DND-41 (cell line): ENCODE measurements around the gene DNAH7.

Experiments used
- ATAC-seq: fragments of 200-7000 bp; cut with Tn5 transposase; 3 replicates; pipeline ENCODE4 v1.9.1; 2021; ENCODE audit warnings: low read depth; ENCODE audit not compliant: insufficient read depth
- DNase-seq: peaks from one replicate; pipeline ENCODE4 v3.0.0-alpha.2; 2020
- H2AFZ ChIP-seq: 2 replicates; pipeline ENCODE4 v1.6.0; 2012; ENCODE audit warnings: low read depth, low read length
- H3K27ac ChIP-seq: 2 replicates; pipeline ENCODE4 v1.5.1; 2012; ENCODE audit warnings: low read length, inconsistent platforms
- H3K27me3 ChIP-seq: fragments of 200-600 bp; sonication (generic); 2 replicates; pipeline ENCODE4 v1.6.0; 2012; ENCODE audit warnings: low read length, mild to moderate bottlenecking, inconsistent platforms; ENCODE audit not compliant: insufficient read depth, poor library complexity
- H3K36me3 ChIP-seq: 2 replicates; pipeline ENCODE4 v1.5.1; 2012; ENCODE audit warnings: low read length, inconsistent platforms; ENCODE audit not compliant: insufficient read depth
- H3K4me1 ChIP-seq: 2 replicates; pipeline ENCODE4 v1.5.1; 2012; ENCODE audit warnings: mild to moderate bottlenecking, low read length; ENCODE audit not compliant: insufficient read depth
- H3K4me2 ChIP-seq: 2 replicates; pipeline ENCODE4 v1.6.0; 2012; ENCODE audit warnings: mild to moderate bottlenecking, moderate library complexity, low read length, inconsistent platforms; ENCODE audit not compliant: insufficient read depth
- H3K4me3 ChIP-seq, 2 experiments: fragments of 200-600 bp in 1 of 2; shearing (Covaris generic) in 1 of 2; 2 replicates each; pipeline ENCODE4 v1.5.1; 2012 to 2016; ENCODE audit warnings: inconsistent platforms in 2 of 2, low read length in 2 of 2, mild to moderate bottlenecking in 2 of 2, low read depth in 1 of 2, moderate library complexity in 1 of 2
- H3K79me2 ChIP-seq: 2 replicates; pipeline ENCODE4 v1.6.0; 2012; ENCODE audit warnings: low read length, inconsistent platforms; ENCODE audit not compliant: insufficient read depth
- H3K9ac ChIP-seq: 2 replicates; pipeline ENCODE4 v1.6.0; 2012; ENCODE audit warnings: low read depth, mild to moderate bottlenecking, inconsistent platforms, low read length, moderate library complexity
- H3K9me3 ChIP-seq: 2 replicates; pipeline ENCODE4 v1.5.1; 2012; ENCODE audit warnings: low read length, moderate library complexity, mild to moderate bottlenecking, inconsistent platforms; ENCODE audit not compliant: insufficient read depth, severe bottlenecking
- H4K20me1 ChIP-seq: 2 replicates; pipeline ENCODE4 v1.6.0; 2012; ENCODE audit warnings: low read length; ENCODE audit not compliant: insufficient read depth
- CTCF ChIP-seq: IDR thresholded peaks from 2 replicates; pipeline ENCODE4 v1.5.1; 2012; ENCODE audit warnings: borderline replicate concordance, low read length, moderate library complexity, mild to moderate bottlenecking; ENCODE audit not compliant: poor library complexity, severe bottlenecking; ENCODE audit errors: extremely low read depth
- EZH2 ChIP-seq: IDR thresholded peaks from 3 replicates; pipeline ENCODE4 v1.6.1; 2012; ENCODE audit warnings: borderline replicate concordance, low read depth, mild to moderate bottlenecking, moderate library complexity, low read length, inconsistent platforms; ENCODE audit not compliant: severe bottlenecking

DNAH7 gene

GRCh38 chr2:195759877-195760276 is 308.8 kb downstream of the DNAH7 start:
- DNase-seq (no peak), ATAC-seq (no peak)
- H3K4me3 ChIP-seq: no peak overlapping the region
- no peaks in the 10 kb centered on the region for H3K4me1 ChIP-seq
- H2AFZ ChIP-seq: no peak overlapping the region
- H3K4me2 ChIP-seq: no peak overlapping the region
- H3K9me3 ChIP-seq: peaks cover 2% of the 10 kb centered on the region
- no peaks in the 10 kb centered on the region for H3K27me3 ChIP-seq
- H3K27ac ChIP-seq: no peak overlapping the region
- TF ChIP-seq EZH2: no peak
- TF ChIP-seq CTCF: no peak
- no peak overlapping the region for H3K9ac ChIP-seq
- H3K79me2 ChIP-seq: no peaks in the 10 kb centered on the region
- H4K20me1 ChIP-seq: no peaks in the 10 kb centered on the region
- no peaks in the 10 kb centered on the region for H3K36me3 ChIP-seq

GRCh38 chr2:195758846-195759245 is 309.8 kb downstream of the DNAH7 start:
- H2AFZ ChIP-seq: no peak overlapping the region
- no peak overlapping the region for H3K9ac ChIP-seq
- H4K20me1 ChIP-seq: no peaks in the 10 kb centered on the region
- DNase-seq (peak; percentile 27), ATAC-seq (peak; percentile 53; the same call in 2 of the 3 replicates)
- H3K27me3 ChIP-seq: no peaks in the 10 kb centered on the region
- peaks cover 2% of the 10 kb centered on the region for H3K9me3 ChIP-seq
- H3K79me2 ChIP-seq: no peaks in the 10 kb centered on the region
- H3K4me3 ChIP-seq: no peak overlapping the region
- H3K4me2 ChIP-seq: no peak overlapping the region
- H3K4me1 ChIP-seq: no peaks in the 10 kb centered on the region
- H3K27ac ChIP-seq: no peak overlapping the region
- TF ChIP-seq CTCF: no peak
- TF ChIP-seq EZH2: no peak
- H3K36me3 ChIP-seq: no peaks in the 10 kb centered on the region

- no peak overlapping the region for H3K27ac ChIP-seq
Measured at GRCh38 chr2:195756218-195756942, 312.3 kb downstream of the DNAH7 start.

More at GRCh38 chr2:195756218-195756942, 312.3 kb downstream of the DNAH7 start:
- ATAC-seq: no peak
- no peaks in the 10 kb centered on the region for H3K79me2 ChIP-seq
- no peak overlapping the region for H3K4me3 ChIP-seq
- no peaks in the 10 kb centered on the region for H3K4me1 ChIP-seq
- H3K36me3 ChIP-seq: no peaks in the 10 kb centered on the region
- H2AFZ ChIP-seq: no peak overlapping the region
- H3K27me3 ChIP-seq: no peaks in the 10 kb centered on the region
- no peak overlapping the region for H3K9ac ChIP-seq
- H4K20me1 ChIP-seq: no peaks in the 10 kb centered on the region
- H3K9me3 ChIP-seq: peaks cover 2% of the 10 kb centered on the region
- TF ChIP-seq EZH2 (no peak), CTCF (no peak)
- no peak overlapping the region for H3K4me2 ChIP-seq
- no peak for DNase-seq
